SIG-M5 treated with dmso at 0.1 percent for 504 hours (cell line): ENCODE measurements around the gene ASCC1.
"Not testable (repeated sequence)": the region's sequence is repeated elsewhere in the genome, so short reads cannot be mapped to it uniquely, and the experiment has no call there.

Source experiments
- DNase-seq: peaks from one replicate; lab custom pipeline; 2025; ENCODE audit not compliant: unreplicated experiment; lab: John Stamatoyannopoulos, UW

The ASCC1 gene

DNA sequence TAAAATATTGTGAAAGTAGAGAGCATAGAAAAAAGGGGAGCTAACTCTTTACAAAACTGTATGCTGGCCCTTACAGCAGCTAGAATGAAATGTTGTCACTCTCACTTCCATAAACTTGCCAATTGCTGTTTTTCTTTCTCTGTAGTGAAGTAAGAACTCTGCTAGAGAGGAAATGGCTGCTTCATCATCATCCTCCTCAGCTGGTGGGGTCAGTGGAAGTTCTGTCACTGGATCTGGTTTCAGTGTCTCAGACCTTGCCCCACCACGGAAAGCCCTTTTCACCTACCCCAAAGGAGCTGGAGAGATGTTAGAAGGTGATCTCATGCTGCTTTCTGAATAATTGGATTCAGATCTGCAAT lies 7.6 kb upstream of the ASCC1 start:
- DNase-seq: peak; percentile 75

- DNase-seq: no peak
These were observed 5.2 kb upstream of the ASCC1 start for GRCh38 chr10:72221278-72221677.

GRCh38 chr10:72220637-72221036 lies 4.6 kb upstream of the ASCC1 start:
- no peak for DNase-seq

DNA sequence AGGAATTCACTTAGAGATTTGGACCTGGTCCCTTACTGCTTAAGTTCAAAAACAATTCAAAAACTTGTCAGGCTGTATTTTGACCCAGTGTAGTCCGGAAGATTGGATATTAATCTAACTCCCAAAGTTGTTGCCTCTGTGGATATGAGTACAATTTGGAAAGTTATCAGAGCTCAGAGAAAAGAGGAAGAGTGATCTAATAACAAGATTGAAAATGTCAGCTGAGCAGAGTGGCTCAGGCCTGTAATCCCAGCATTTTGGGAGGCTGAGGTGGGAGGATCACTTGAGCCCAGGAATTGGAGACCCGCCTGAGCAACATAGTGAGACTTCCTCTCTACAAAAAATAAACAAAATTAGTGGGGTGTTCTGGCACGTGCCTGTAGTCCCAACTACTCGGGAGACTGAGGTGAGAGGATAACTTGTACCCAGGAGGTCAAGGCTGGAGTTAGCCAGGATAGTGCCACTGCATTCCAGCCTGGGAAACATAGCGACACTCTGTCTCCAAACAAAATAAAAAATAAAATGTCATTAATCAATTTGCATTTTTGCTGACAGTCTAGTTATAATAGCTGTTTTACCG lies 3.2 kb upstream of the ASCC1 start:
- no peak for DNase-seq

DNA sequence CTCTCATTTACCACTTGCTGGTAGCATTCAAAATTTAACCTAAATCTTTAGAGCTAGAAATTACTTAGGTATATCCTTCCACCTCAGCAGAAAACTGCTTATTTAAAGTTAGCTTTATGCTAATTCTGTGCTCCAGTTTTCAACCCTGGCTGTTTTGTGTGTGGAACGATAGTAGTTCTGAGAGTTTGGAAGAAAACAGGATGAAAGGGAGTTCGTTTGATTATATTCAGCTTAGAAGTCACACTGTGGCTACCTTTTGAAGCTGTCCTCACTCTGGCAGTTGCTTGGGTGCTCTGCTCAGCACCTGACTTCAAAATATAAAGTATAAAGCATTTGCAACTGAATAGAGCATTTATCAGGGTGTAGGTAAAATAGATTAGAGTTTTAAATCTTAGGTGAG lies 2.6 kb upstream of the ASCC1 start:
- DNase-seq: no peak

- peak; percentile 23 for DNase-seq
These were observed 2.2 kb upstream of the ASCC1 start for GRCh38 chr10:72218325-72218724.

GRCh38 chr10:72211832-72212231 lies 4.2 kb downstream of the ASCC1 start:
- DNase-seq: not testable (repeated sequence)

DNA sequence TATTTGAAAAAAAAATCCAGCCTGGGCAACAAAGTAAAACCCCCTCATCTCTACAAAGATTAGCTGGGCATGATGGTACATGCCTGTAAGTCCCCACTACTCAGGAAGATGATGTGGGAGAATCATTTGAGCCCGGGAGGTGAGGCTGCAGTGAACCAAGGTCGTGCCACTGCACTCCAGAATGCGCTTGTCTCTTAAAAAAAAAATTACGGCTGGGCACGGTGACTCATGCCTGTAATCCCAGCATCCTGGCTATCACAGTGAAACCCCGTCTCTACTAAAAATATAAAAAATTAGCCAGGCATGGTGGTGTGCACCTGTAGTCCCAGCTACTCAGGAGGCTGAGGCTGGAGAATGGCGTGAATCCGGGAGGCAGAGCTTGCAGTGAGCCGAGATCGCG lies 4.7 kb downstream of the ASCC1 start:
- DNase-seq: not testable (repeated sequence)

DNA sequence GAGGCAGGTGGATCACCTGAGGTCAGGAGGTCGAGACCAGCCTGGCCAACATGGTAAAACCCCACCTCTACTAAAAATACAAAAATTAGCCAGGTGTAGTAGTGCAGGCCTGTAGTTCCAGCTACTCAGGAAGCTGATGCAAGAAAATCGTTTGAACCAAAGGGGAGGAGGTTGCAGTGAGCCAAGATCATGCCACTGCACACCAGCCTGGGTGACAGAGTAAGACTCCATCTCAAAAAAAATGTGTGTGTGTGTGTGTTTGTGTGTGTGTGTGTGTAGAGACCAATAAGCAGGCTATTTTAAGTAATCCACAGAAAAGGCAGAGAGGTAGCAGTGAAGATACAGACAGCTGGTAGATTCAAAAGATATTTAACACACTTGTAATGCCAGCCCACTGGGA lies 7.5 kb downstream of the ASCC1 start:
- DNase-seq: not testable (repeated sequence)

GRCh38 chr10:72206511-72207229 lies 9.4 kb downstream of the ASCC1 start:
- DNase-seq: no peak

DNA sequence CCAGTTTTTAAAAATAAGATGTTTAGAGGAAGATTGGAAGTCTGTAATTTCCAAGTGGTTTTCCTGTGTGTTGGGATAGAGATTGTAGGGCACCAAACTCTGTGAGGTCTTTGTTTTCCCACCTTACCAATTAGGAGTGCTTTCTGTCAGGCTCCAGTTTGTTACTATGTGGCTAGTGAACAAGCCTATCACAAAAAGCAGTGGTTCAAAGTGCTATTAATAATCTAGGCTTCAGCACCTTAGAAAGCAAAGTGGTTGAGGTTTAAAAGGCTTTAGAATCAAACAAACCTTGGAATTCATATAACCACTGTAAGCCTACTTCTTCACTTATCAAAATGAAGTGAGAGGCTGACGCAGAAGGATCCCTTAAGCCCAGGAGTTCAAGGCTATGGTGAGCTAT lies 11.4 kb downstream of the ASCC1 start:
- DNase-seq: no peak

GRCh38 chr10:72204296-72204695 lies 11.8 kb downstream of the ASCC1 start:
- no peak for DNase-seq

DNA sequence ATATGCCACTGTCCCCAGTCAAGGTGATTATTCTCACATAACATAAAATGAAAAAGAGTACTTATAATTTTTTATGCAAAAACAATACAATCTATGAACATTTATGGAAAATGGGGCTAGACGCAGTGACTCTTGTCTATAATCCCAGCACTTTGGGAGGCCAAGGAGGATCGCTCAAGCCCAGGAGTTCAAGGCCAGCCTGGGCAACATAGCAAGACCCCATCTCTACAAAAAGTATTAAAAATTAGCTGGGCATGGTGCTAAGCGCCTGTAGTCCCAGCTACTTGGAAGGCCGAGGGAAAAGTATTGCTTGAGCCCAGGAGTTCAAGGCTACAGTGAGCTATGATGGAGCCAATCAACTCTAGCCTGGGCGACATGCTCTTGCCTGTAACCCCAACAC lies 14.8 kb downstream of the ASCC1 start:
- no peak for DNase-seq

DNA sequence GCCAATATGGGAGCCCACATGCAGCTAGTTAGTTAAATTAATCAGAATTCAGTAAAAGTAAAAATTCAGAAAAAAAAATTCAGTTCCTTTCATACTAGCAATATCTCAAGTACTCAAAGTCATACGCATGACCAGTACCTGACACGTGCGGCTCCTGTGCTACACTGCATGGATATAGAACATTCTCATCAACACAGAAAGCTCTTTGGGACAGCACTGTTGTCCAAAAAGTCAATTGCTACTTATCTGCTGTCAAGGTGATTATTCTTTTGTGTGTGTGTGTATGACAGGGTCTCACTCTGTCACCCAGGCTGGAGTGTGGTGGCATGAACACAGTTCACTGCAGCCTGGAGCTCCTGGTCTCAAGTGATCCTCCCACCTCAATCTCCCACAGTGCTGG lies 15.2 kb downstream of the ASCC1 start:
- DNase-seq: no peak

DNA sequence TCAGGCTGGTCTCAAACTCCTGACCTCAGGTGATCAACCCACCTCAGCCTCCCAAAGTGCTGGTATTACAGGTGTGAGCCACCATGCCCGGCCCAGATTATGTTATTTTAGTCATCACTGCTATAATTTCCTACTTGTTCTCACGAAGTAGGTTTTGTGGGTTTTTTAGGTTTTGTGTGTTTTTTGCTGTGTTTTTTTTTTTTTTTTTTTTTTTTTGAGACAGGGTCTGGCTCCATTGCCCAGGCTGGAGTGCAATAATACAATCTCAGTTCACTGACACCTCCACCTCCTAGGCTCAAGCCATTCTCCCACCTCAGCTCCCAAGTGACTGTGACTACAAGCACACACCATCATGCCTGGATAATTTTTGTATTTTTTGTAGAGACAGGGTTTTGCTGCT lies 21.1 kb downstream of the ASCC1 start:
- no peak for DNase-seq

DNA sequence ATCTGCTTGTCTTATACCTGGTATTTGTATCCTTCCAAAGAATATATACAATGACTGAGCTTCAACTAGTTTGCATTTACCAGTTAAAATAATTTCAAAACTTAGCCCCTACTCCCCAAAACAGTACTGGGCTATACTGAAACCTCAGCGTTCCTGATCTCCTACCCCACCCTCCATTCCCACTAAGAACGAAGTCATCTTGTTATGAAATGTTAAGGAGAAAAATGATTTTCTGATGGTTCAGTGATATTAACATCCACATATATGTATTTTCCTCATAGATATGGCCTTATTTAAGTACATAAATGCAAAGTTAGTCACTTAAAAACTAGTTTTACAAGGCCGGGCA lies 29.1 kb downstream of the ASCC1 start:
- DNase-seq: no peak

DNA sequence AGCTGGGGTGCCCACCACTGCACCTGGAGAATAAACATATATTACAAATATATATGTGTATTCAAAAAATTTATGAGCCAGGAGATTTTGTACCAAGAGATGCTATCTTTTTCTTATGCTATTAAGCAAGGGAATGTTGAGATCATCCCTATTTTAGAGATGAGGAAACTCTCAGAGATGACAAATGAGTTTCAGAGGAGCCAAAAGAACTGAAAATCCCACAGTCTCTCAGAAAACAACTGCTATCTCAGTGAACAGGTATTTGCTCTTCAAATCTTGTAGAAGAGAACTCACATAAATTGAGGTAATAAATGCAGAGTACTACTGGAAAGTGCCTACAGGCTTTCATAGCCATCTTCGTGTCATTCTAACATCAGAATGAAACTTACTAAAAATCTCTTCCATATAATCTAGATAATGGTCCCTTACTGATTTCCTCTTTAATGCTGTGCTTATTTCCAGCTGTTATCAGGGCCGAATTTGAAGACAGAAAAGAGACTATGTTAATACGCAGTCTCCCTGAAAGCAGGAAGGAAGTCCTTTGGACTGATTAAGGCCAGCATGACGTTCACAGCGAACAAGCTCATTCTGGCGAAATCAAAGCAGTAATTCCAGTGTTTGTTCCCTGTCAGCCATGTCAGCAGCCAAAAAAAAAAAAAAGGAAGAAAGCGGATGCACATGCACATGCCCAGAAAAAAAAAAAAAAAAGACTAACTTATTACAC lies 29.7 kb downstream of the ASCC1 start:
- DNase-seq: no peak

DNA sequence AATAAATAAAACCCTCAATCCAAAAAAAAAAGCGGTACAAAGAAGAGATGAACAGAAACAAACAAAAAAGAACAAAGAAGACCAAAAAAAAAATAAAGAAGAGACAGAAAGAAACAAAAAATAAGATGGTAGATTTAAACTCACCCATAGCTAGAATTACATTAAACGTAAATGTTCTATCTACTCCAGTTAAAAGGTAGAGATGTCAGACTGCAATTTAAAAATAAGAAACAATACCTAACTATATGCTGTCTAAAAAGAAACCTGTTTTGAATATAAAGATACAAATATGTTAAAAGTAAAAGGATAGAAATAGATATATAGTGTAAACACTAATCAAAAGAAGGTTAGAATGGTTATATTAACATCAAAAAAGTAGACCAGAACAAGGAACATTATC lies 31.9 kb downstream of the ASCC1 start:
- no peak for DNase-seq

DNA sequence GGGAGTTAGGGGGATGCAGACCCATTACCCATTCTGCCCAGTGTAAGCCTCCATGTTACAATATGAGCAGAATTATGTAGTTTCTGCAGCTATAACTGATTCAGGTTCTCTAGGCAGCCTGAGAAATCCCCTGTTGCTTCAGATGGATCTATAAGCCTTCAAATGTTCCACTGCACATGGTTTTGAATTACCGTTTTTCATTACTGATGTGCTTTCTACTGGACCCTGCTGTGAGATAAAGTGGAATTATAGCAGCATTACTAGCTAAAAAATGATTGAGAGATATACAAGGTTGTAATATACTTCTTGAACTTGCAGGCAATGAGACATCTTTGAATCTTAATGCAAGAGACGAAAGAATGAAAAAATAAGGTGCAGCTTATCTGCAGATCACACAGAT lies 38.6 kb downstream of the ASCC1 start:
- no peak for DNase-seq

- no peak for DNase-seq
These were observed 39.4 kb downstream of the ASCC1 start for GRCh38 chr10:72176701-72177100.

DNA sequence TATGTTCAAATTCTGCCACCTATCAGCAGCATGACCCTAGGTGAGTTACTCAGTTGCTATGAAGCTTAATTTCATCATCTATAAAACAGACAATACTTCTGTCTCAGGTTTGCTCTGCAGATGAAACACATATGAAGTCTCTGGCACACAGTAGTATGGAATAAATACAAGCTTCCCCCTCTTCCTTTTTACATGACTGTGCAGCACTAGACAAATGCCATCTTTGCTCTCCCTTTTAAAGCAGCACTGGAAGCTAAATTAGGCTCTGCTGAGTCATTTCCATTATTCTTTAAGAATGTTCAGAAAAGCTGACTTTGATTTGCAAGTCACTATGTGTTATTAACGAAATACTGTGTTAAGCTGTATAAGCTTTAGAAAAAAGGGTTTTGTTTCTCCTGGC lies 40.9 kb downstream of the ASCC1 start:
- DNase-seq: no peak

GRCh38 chr10:72174297-72174662 lies 41.8 kb downstream of the ASCC1 start:
- DNase-seq: no peak
